Calu3 (cell line): Measurements from ENCODE around the gene NKX2-1. TPM values are rescaled to one million over a fixed set of nuclear protein-coding genes. Genes with fewer than 3 reads are reported as not detected.

Experiments used
- BruUV-seq: library from RNA; stranded (reverse); fragments of 400-500 nt; replicated peaks from 2 replicates; lab custom pipeline; 2021; lab: Mats Ljungman, UMichigan
- CTCF ChIA-PET: fragments of 300-600 bp; sonication (Branson Sonifier 250); formaldehyde crosslinking; loops from one replicate; lab custom pipeline; 2022; ENCODE audit warnings: antibody characterized with exemption; lab: Charles Lee
- DNase-seq: peaks from one replicate; pipeline ENCODE4 v3.0.0; 2022
- H3K27ac Mint-ChIP-seq: one replicate; pipeline ENCODE4 v1.8.0; 2022; ENCODE audit warnings: mixed read lengths; ENCODE audit not compliant: unreplicated experiment
- H3K27me3 Mint-ChIP-seq: one replicate; pipeline ENCODE4 v1.8.0; 2022; ENCODE audit warnings: mixed read lengths; ENCODE audit not compliant: unreplicated experiment
- H3K36me3 Mint-ChIP-seq: one replicate; pipeline ENCODE4 v1.8.0; 2022; ENCODE audit warnings: mild to moderate bottlenecking, moderate library complexity, mixed read lengths; ENCODE audit not compliant: insufficient read depth, unreplicated experiment
- H3K4me1 Mint-ChIP-seq: one replicate; pipeline ENCODE4 v1.8.0; 2022; ENCODE audit warnings: mild to moderate bottlenecking, low read depth, mixed read lengths; ENCODE audit not compliant: unreplicated experiment
- H3K4me3 Mint-ChIP-seq: one replicate; pipeline ENCODE4 v1.8.0; 2022; ENCODE audit warnings: mild to moderate bottlenecking, low read depth, moderate library complexity, mixed read lengths; ENCODE audit not compliant: unreplicated experiment
- H3K9me3 Mint-ChIP-seq: one replicate; pipeline ENCODE4 v1.8.0; 2022; ENCODE audit warnings: low read depth, mixed read lengths; ENCODE audit not compliant: unreplicated experiment
- intact Hi-C: fragments of 100-400 bp; cut with micrococcal nuclease; formaldehyde crosslinking; loops from one replicate; pipeline ENCODE4 v1.10.0; 2022; ENCODE audit not compliant: unreplicated experiment
- total RNA-seq: library from RNA; stranded (reverse); gene quantifications from 2 replicates; pipeline ENCODE4 v1.2.3, GENCODE V29; 2022
- TF ChIP-seq, protein P1 (sequence below): fragments of 200-600 bp; IDR thresholded peaks from one replicate; pipeline ENCODE4 v1.8.0; 2022; ENCODE audit warnings: antibody characterized with exemption; ENCODE audit not compliant: unreplicated experiment

NKX2-1 gene
- total RNA-seq, 1 experiment from 2014 or later, result not detected

DNA sequence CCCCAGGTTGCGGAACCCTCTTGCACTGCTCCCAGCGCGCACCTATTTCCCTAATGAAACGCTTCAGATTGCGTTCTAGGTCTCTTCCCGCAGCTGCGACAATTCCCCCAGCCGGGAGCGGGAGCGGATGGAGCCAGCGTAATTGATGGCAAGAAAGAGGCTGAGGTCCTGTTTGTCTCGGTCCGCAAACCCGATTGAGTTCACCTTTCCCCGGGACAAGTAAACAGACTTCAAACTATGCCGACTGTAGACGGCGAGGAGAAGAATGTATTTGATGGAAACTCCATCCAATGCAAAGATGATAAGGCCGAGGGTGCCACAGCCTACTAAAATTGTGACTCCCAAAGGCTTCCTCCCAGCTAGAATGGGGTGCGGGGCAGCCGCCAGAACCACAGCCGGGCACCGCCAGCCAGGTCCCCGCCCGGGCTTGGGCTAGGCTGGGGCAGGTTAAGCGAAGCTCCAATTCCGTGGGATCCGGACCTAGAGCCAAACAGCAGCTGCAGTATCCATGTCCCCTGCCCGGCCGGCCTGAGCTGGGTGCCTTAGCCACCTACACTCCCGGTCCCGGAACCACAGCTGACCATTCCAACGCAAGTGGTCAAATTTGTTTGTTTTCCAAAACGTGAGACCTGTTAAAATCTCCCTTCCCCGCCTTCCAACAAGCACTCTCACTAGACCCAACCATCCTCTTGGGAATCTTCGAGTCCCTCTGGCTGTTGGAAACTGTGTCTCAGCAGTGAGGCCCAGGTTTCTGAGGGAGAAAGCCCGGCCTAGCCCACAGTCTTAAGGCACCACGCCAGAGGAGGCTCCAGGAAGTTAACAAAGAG lies 5.5 kb downstream of the NKX2-1 start:
- DNase-seq, result no peak
- Mint-ChIP-seq H3K27ac (no peak overlapping the region), H3K4me3 (no peak overlapping the region), H3K9me3 (no peaks in the 10 kb centered on the region), H3K4me1 (no peaks in the 10 kb centered on the region), H3K36me3 (peaks cover 7% of the 10 kb centered on the region), H3K27me3 (peaks cover 87% of the 10 kb centered on the region)
- intact Hi-C loops, result loop anchor here (10.0 kb wide), 1 partner anchor 100 kb away; no protein-coding TSS in a partner anchor
- BruUV-seq, result no TSS peak
- TF ChIP-seq, protein P1, sequence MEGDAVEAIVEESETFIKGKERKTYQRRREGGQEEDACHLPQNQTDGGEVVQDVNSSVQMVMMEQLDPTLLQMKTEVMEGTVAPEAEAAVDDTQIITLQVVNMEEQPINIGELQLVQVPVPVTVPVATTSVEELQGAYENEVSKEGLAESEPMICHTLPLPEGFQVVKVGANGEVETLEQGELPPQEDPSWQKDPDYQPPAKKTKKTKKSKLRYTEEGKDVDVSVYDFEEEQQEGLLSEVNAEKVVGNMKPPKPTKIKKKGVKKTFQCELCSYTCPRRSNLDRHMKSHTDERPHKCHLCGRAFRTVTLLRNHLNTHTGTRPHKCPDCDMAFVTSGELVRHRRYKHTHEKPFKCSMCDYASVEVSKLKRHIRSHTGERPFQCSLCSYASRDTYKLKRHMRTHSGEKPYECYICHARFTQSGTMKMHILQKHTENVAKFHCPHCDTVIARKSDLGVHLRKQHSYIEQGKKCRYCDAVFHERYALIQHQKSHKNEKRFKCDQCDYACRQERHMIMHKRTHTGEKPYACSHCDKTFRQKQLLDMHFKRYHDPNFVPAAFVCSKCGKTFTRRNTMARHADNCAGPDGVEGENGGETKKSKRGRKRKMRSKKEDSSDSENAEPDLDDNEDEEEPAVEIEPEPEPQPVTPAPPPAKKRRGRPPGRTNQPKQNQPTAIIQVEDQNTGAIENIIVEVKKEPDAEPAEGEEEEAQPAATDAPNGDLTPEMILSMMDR, result no peak
- CTCF ChIA-PET, result no interaction called here

DNA sequence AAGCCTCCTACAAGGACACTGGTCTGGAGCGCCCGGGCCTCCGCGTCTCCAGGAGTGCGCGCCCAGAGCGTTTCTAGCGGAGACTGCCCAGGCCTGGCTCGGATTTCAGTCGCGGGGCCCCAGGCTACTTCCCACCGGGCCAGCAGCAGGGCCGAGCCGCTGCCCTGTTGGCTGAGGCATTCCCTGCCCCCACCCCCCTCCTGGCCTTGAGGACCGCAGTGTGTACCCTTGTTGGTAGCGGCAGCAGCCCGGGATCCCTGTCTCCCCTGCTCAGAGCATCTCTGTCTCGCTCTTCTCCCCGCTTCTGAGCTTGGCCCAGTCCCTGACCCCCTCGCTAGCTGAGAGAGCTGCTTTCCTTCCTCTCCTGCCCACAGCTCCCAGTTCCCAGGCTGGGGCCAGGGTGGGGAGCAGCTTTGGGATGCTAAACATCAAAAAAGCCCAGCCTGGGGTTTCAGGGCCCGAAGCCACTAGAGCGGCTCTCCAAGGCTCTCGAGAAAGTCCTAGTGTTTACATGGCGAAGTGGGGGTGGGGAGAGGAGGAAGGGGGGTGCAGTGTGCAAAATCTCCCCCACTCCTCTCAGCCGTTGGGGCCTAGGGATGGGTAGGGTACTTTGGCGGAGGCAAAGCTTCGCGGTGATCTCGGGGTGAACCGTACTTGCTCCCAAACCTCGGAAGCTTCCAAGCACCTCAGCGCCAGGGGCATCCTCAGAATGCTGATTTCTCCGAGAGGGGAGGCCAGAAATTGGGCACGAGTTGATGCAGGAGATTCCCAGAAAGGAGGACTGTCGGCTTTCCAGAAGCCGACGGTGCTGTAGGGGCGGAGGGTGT lies 6.4 kb downstream of the NKX2-1 start:
- BruUV-seq, result no TSS peak
- no peaks in the 10 kb centered on the region for H3K9me3 Mint-ChIP-seq
- intact Hi-C loops, result loop anchor here (10.0 kb wide), 1 partner anchor 99 kb away; no protein-coding TSS in a partner anchor
- no peaks in the 10 kb centered on the region for H3K4me1 Mint-ChIP-seq
- no peak overlapping the region for H3K4me3 Mint-ChIP-seq
- no peaks in the 10 kb centered on the region for H3K36me3 Mint-ChIP-seq
- peaks cover 87% of the 10 kb centered on the region for H3K27me3 Mint-ChIP-seq
- TF ChIP-seq, protein P1, result no peak
- no peak overlapping the region for H3K27ac Mint-ChIP-seq
- no peak for DNase-seq
- CTCF ChIA-PET, result no interaction called here

DNA sequence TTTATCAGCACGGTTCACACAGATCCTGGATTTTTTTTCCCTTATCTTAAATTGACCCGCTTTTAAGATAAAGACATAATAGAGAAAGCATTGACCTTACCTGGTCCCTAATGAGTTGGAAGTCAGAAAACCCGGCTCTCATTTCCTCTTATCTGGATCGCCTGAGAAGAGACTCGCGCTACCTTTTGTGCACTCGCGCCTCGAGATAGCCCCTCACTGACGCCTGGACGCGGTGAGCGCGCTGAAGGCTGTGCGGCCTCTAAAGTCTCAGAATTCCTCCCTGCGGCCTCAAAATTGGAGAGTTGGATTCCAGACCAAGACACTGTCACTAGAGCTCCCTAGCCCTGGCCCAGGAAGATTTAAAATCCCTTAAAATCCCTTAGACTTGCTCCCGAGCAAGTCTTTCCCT lies 7.0 kb downstream of the NKX2-1 start:
- Mint-ChIP-seq H3K4me3 (no peak overlapping the region), H3K9me3 (no peaks in the 10 kb centered on the region), H3K27me3 (peaks cover 93% of the 10 kb centered on the region), H3K27ac (no peak overlapping the region), H3K36me3 (no peaks in the 10 kb centered on the region), H3K4me1 (no peaks in the 10 kb centered on the region)
- CTCF ChIA-PET, result no interaction called here
- no TSS peak for BruUV-seq
- TF ChIP-seq, protein P1, result no peak
- intact Hi-C loops, result loop anchor here (10.0 kb wide), 1 partner anchor 98 kb away; no protein-coding TSS in a partner anchor
- no peak for DNase-seq

DNA sequence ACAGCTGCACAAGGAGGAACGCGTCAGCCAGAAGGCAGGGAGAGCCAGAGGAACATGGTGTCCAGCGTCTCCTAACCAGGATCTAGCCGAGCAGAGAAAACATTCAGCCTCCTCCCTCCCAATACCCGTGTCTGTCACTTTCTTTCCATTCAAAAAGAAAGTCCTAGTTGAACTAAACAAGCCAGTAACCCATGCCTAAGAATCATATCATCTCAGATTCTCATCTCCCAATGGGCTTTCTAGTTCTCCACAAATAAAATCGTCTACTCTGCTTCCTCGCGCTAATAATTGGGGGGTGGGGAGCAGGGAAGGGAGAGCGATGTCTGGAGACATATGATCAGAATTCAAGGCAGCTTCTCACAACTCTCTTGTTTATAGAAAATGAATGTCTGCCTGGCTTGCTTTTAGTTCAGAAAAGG lies 7.4 kb downstream of the NKX2-1 start:
- TF ChIP-seq, protein P1, result no peak
- Mint-ChIP-seq H3K4me1 (no peaks in the 10 kb centered on the region), H3K36me3 (no peaks in the 10 kb centered on the region), H3K27ac (no peak overlapping the region), H3K9me3 (no peaks in the 10 kb centered on the region), H3K4me3 (no peak overlapping the region), H3K27me3 (peaks cover 97% of the 10 kb centered on the region)
- DNase-seq, result no peak
- CTCF ChIA-PET, result no interaction called here
- intact Hi-C loops, result loop anchor here (10.0 kb wide), 1 partner anchor 98 kb away; no protein-coding TSS in a partner anchor
- BruUV-seq, result no TSS peak
